Measurements from ENCODE around the gene RIC3. TPM values are rescaled to one million over a fixed set of nuclear protein-coding genes. Genes with fewer than 3 reads are reported as not detected.

RIC3 gene
- total and polyA plus RNA-seq, 2 of the 8 experiments (the other 6 are each of a cell fraction or from before 2014, with no cell fraction given): 6.4 to 15.5 TPM

DNA sequence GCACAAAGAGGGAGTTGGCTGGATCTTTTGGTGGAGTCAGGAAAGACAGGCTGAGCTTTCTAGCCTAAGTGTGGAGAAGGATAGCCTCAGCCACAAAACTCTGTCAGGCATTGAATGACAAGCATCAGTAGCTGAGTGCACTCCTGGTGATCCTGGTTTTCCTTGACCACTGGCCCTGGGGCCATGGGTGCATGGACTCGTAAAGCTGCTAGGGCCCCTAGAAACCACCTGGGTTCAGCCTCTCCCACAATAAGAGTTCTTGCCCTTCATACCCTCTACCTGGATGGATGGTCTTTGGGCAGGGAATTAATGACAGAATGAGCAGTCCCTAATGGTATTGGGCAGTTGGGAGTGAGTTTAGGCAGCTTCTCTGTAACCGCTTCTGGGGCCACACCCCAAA is 64.9 kb downstream of the RIC3 start:
- no peak overlapping the region for H3K56ac ChIP-seq (replicated peaks; ENCODE audit: insufficient read length, low read depth, low read length)
- FAIRE-seq: no peak
- H3K79me1 ChIP-seq (ENCODE audit: low read depth, low read length): no peaks in the 10 kb centered on the region
- no peak overlapping the region for H3K27ac ChIP-seq (ENCODE audit: low read depth, low read length)
- H3K18ac ChIP-seq (ENCODE audit: extremely low read depth, low read length): no peak overlapping the region
- WGBS, 2 experiments (ENCODE audit: extremely low coverage in 1 of 2, insufficient coverage in 1 of 2, insufficient read length in 1 of 2, insufficient replicate concordance in 2 of 2, low coverage in 1 of 2, low lambda C conversion rate in 2 of 2, missing lambda C conversion rate in 1 of 2): 81% methylated on average over 2 of the region's 2 CpGs; no CpG with 5 or more reads in 1 of the 2 experiments
- H2BK5ac ChIP-seq (ENCODE audit: low read depth, low read length): no peak overlapping the region
- no peak overlapping the region for H2BK12ac ChIP-seq (ENCODE audit: low read depth, low read length)
- H3K23ac ChIP-seq (ENCODE audit: insufficient read length): no peak overlapping the region
- H2BK20ac ChIP-seq (ENCODE audit: low read length): no peak overlapping the region
- no peak overlapping the region for H3K4me3 ChIP-seq (ENCODE audit: extremely low read depth in 1 of 4, insufficient read depth in 2 of 4, low read depth in 3 of 4, low read length in 4 of 4)
- DNase-seq (ENCODE audit: low read depth in 1 of 2, low spot score in 2 of 2): no peak
- no peaks in the 10 kb centered on the region for H3K9me3 ChIP-seq (ENCODE audit: insufficient read depth in 2 of 2, low read depth in 1 of 2, low read length in 1 of 2)
- H3K4ac ChIP-seq (replicated peaks; ENCODE audit: insufficient read length, low read depth, low read length): no peak overlapping the region
- H2BK15ac ChIP-seq (ENCODE audit: low read length): no peak overlapping the region
- H4K5ac ChIP-seq (ENCODE audit: insufficient read length, low read depth, low read length): no peak overlapping the region
- H3K36me3 ChIP-seq (ENCODE audit: control insufficient read depth in 2 of 4, insufficient read depth in 4 of 4, low read length in 3 of 4): peaks cover 12 to 41% (median 34%) of the 10 kb centered on the region in 4 experiments
- ChIA-PET POLR2A (ENCODE audit: partially characterized antibody) (interaction anchor here (0.8 kb wide), 2 partner anchors 49 to 97 kb away, joined by 3 read pairs; no protein-coding TSS in a partner anchor), CTCF (ENCODE audit: partially characterized antibody) (interaction anchor here (0.9 to 30.2 kb wide), 8 partner anchors 11 to 211 kb away, joined by 3 to 1283 read pairs (median 4); no protein-coding TSS in a partner anchor)
- H3K79me2 ChIP-seq (ENCODE audit: control insufficient read depth in 1 of 2, insufficient read depth in 2 of 2, low read length in 2 of 2): no peaks in the 10 kb centered on the region
- no peaks in the 10 kb centered on the region for H3K4me1 ChIP-seq (replicated peaks in 1 of 4; ENCODE audit: control insufficient read depth in 3 of 4, insufficient read depth in 4 of 4, low read length in 3 of 4)
- H2AFZ ChIP-seq (ENCODE audit: low read length): no peak overlapping the region
- no peak overlapping the region for H3K14ac ChIP-seq (ENCODE audit: insufficient read length)
- H2BK120ac ChIP-seq (replicated peaks; ENCODE audit: low read depth, low read length): no peak overlapping the region
- H3K4me2 ChIP-seq (ENCODE audit: insufficient read depth in 1 of 2, low read depth in 2 of 2, low read length in 2 of 2): no peak overlapping the region
- H3K27me3 ChIP-seq (replicated peaks in 1 of 4; ENCODE audit: control insufficient read depth in 3 of 4, extremely low read depth in 1 of 4, insufficient read depth in 3 of 4, low read length in 3 of 4): no peaks in the 10 kb centered on the region
- TF ChIP-seq TCF12 (IDR thresholded peaks at IDR 0.05; ENCODE audit: low read depth, low read length) (no peak), TEAD4 (IDR thresholded peaks at IDR 0.05; ENCODE audit: low read depth, low read length) (no peak), SP2 (IDR thresholded peaks at IDR 0.05; ENCODE audit: low read length) (no peak), TAF1 (IDR thresholded peaks at IDR 0.05; ENCODE audit: low read depth, low read length) (no peak), SP1 (IDR thresholded peaks at IDR 0.05; ENCODE audit: low read depth, low read length) (no peak), SAP30 (IDR thresholded peaks at IDR 0.05; ENCODE audit: insufficient read depth, insufficient replicate concordance, low read length) (no peak), MAFK (IDR thresholded peaks at IDR 0.05; ENCODE audit: low read depth, low read length) (no peak), FOSL1 (IDR thresholded peaks at IDR 0.05; ENCODE audit: insufficient read depth, low read depth, low read length) (no peak), EP300 (IDR thresholded peaks at IDR 0.05; ENCODE audit: borderline replicate concordance in 1 of 2, low read depth in 2 of 2, low read length in 2 of 2) (no peak), CBX5 (IDR thresholded peaks at IDR 0.05; ENCODE audit: low read depth, low read length) (no peak), KDM1A (IDR thresholded peaks at IDR 0.05; ENCODE audit: borderline replicate concordance, low read length) (no peak), KDM5A (IDR thresholded peaks at IDR 0.05; ENCODE audit: low read length) (no peak)
- H2AK5ac ChIP-seq (ENCODE audit: low read depth, low read length): no peak overlapping the region
- H4K91ac ChIP-seq (replicated peaks; ENCODE audit: insufficient read length, low read length): no peak overlapping the region
- no peak overlapping the region for H3K9ac ChIP-seq (replicated peaks in 1 of 4; ENCODE audit: extremely low read depth in 1 of 4, low read depth in 3 of 4, low read length in 3 of 4)
- peaks cover 2% of the 10 kb centered on the region in 2 experiments for H4K20me1 ChIP-seq (replicated peaks in 1 of 2; ENCODE audit: control insufficient read depth in 1 of 2, insufficient read depth in 2 of 2, low read length in 2 of 2)
- no peak overlapping the region for H4K8ac ChIP-seq (ENCODE audit: extremely low read depth, insufficient read depth, low read length)
- H3K23me2 ChIP-seq (ENCODE audit: low read depth, low read length): no peaks in the 10 kb centered on the region
